Measurements from ENCODE around the gene REXO1. TPM values are rescaled to one million over a fixed set of nuclear protein-coding genes. Genes with fewer than 3 reads are reported as not detected.

The REXO1 gene
- total and polyA plus RNA-seq, 2 of the 13 experiments (the other 11 are each of a cell fraction or from before 2014, with no cell fraction given) = 5.0 to 11.2 TPM

DNA sequence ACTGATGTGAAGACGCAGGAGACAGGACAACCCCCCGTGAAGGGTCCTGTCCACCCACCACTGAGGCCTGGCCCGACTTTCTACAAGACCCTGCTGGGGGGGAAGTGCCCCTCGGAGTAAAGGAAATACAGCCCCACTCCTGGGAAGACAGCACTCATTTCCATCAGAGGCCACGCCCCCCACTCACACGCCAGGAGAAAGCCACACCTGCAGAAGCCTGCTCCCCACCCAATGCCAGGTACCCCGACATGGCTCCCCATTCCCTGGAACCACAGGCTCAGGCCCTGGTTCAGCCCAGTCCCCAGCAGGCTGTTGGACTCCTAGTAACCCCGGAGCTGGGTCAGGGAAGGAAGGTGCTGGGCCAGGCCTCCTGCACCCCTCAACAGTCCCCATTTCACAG lies 25.3 kb downstream of the REXO1 start:
- H4K20me1 ChIP-seq (ENCODE audit: insufficient read depth, low read length) = no peaks in the 10 kb centered on the region
- no peak overlapping the region for H2AFZ ChIP-seq (ENCODE audit: low read length)
- no peak overlapping the region for H3K4me3 ChIP-seq (replicated peaks in 1 of 3; ENCODE audit: insufficient read depth in 1 of 3, low read depth in 2 of 3, low read length in 3 of 3)
- no peaks in the 10 kb centered on the region for H3K4me1 ChIP-seq (ENCODE audit: insufficient read depth, low read length)
- TF ChIP-seq SIX4 (CRISPR knock-in tag; IDR thresholded peaks at IDR 0.05) = no peak
- no peaks in the 10 kb centered on the region for H3K9me3 ChIP-seq (ENCODE audit: low read length)
- H3K27ac ChIP-seq (ENCODE audit: extremely low read length, insufficient read depth, low read length) = no peak overlapping the region
- H3K36me3 ChIP-seq (replicated peaks in 1 of 2; ENCODE audit: control insufficient read depth in 1 of 2, insufficient read depth in 2 of 2, low read length in 2 of 2) = peaks cover 32 to 43% of the 10 kb centered on the region in 2 experiments; a peak in 4 of 5 replicates
- DNase-seq (ENCODE audit: low spot score) = no peak
- no peak overlapping the region for H3K4me2 ChIP-seq (ENCODE audit: low read depth, low read length)
- ChIA-PET CTCF (ENCODE audit: low intra/inter-chr PET ratio, low total read pairs) (no interaction called here), POLR2A (no interaction called here)
- H3K9ac ChIP-seq (ENCODE audit: insufficient read depth, low read depth, low read length) = no peak overlapping the region
- ATAC-seq = no peak
- intact Hi-C loops (cut with micrococcal nuclease; ENCODE audit: unreplicated experiment) (no loop called here), in situ Hi-C loops (cut with HindIII; ENCODE audit: extremely low pct_ligation_motif_present, low pct_unique_long_range_greater_than_20kb) (loop anchor here (5.0 kb wide), 1 partner anchor 46 kb away; no protein-coding TSS in a partner anchor)
- no peaks in the 10 kb centered on the region for H3K27me3 ChIP-seq (ENCODE audit: control insufficient read depth in 1 of 2, insufficient read depth in 2 of 2, low read length in 2 of 2)
- BruUV-seq (replicated peaks) = no TSS peak
- FAIRE-seq = no peak
- 100% methylated on average over 5 of the region's 8 CpGs for WGBS (ENCODE audit: low lambda C conversion rate)
- no peaks in the 10 kb centered on the region for H3K79me2 ChIP-seq (ENCODE audit: insufficient read depth, low read length)

DNA sequence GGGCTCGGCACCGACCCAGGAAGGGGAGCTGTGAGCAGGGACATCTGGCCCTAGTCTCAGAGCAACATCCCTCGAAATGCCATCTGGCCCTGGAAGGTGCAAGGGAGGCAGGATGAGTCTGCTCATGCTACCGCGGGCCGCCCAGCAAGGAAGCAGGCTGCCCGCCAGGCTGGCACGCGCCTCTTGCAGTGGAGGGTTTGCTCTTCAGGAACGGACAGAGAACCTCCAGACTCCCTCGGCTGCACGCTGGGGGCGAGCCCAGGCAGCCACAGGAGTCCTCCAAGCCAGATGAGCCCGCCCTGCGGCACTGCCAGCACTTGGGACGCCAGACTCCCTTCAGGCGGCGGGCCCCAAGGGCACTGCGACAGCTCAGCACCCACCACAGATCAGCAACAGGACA lies 26.1 kb downstream of the REXO1 start:
- Histone ChIP-seq H3K79me2 (ENCODE audit: insufficient read depth, low read length) (no peaks in the 10 kb centered on the region), H4K20me1 (ENCODE audit: insufficient read depth, low read length) (no peaks in the 10 kb centered on the region), H3K36me3 (replicated peaks in 1 of 2; ENCODE audit: control insufficient read depth in 1 of 2, insufficient read depth in 2 of 2, low read length in 2 of 2) (peaks cover 38 to 50% of the 10 kb centered on the region in 2 experiments), H3K27me3 (ENCODE audit: control insufficient read depth in 1 of 2, insufficient read depth in 2 of 2, low read length in 2 of 2) (no peaks in the 10 kb centered on the region), H2AFZ (ENCODE audit: low read length) (no peak overlapping the region), H3K4me2 (ENCODE audit: low read depth, low read length) (no peak overlapping the region), H3K4me1 (ENCODE audit: insufficient read depth, low read length) (no peaks in the 10 kb centered on the region), H3K9ac (ENCODE audit: insufficient read depth, low read depth, low read length) (no peak overlapping the region), H3K4me3 (replicated peaks in 1 of 3; ENCODE audit: insufficient read depth in 1 of 3, low read depth in 2 of 3, low read length in 3 of 3) (no peak overlapping the region), H3K27ac (ENCODE audit: extremely low read length, insufficient read depth, low read length) (no peak overlapping the region), H3K9me3 (ENCODE audit: low read length) (no peaks in the 10 kb centered on the region)
- ChIA-PET CTCF (ENCODE audit: low intra/inter-chr PET ratio, low total read pairs) (no interaction called here), POLR2A (no interaction called here)
- in situ Hi-C loops (cut with HindIII; ENCODE audit: extremely low pct_ligation_motif_present, low pct_unique_long_range_greater_than_20kb) = loop anchor here (5.0 kb wide), 1 partner anchor 45 kb away; no protein-coding TSS in a partner anchor
- 91% methylated on average over 6 of the region's 19 CpGs for WGBS (ENCODE audit: low lambda C conversion rate)
- no peak for FAIRE-seq
- ATAC-seq = no peak
- no TSS peak for BruUV-seq (replicated peaks)
- intact Hi-C loops (cut with micrococcal nuclease; ENCODE audit: unreplicated experiment) = no loop called here
- DNase-seq (ENCODE audit: low spot score) = no peak
- no peak for TF ChIP-seq NFYB (CRISPR knock-in tag; IDR thresholded peaks at IDR 0.05)
- peak; percentile 26 for TF ChIP-seq AGO2 (optimal IDR thresholded peaks at IDR 0.05; ENCODE audit: low read depth, low read length)

Measured in HepG2 (cell line).